HepG2 (cell line): ENCODE data around the gene AMER2. TPM values are rescaled to one million over a fixed set of nuclear protein-coding genes. Genes with fewer than 3 reads are reported as not detected.

Source experiments
- ATAC-seq: fragments of 200-7000 bp; cut with Tn5 transposase; 3 replicates; pipeline ENCODE4 v1.9.1; 2020; ENCODE audit warnings: mild to moderate bottlenecking, moderate library complexity
- BruUV-seq: library from RNA; stranded (reverse); fragments of 400-500 nt; replicated peaks from 2 replicates; lab custom pipeline; 2021; lab: Mats Ljungman, UMichigan
- CTCF ChIA-PET: fragments of 300-600 bp; formaldehyde crosslinking; extraction: SDS; loops from one replicate; lab custom pipeline; 2021; ENCODE audit warnings: low total read pairs, inconsistent platforms, low intra/inter-chr PET ratio; lab: Yijun Ruan, JAX
- POLR2A ChIA-PET: fragments of 350-600 bp; sonication (Branson Sonifier 250); formaldehyde crosslinking; loops from one replicate; lab custom pipeline; 2020; ENCODE audit warnings: antibody characterized with exemption, inconsistent platforms; lab: Yijun Ruan, JAX
- DNase-seq: peaks from one replicate; pipeline ENCODE4 v3.0.0-alpha.2; 2015; ENCODE audit warnings: low spot score
- FAIRE-seq: peaks from 3 replicates; lab custom pipeline; 2011; peaks lifted over from hg19 to GRCh38; lab: Jason Lieb, UNC
- H2AFZ ChIP-seq: one replicate; pipeline ENCODE4 v1.6.1; 2011; ENCODE audit warnings: low read length, inconsistent platforms
- H3K27ac ChIP-seq: fragments of 300-600 bp; 3 replicates; pipeline ENCODE4 v1.8.0; 2011; ENCODE audit warnings: mixed run types, mild to moderate bottlenecking, mixed read lengths, low read length, inconsistent platforms; ENCODE audit not compliant: insufficient read depth; ENCODE audit errors: extremely low read length
- H3K27me3 ChIP-seq, 2 experiments: fragments of 200-600 bp in 1 of 2; 2 replicates in 1 of 2; 3 replicates in 1 of 2; pipeline versions ENCODE4 v1.6.0 to v1.8.0; 2011; ENCODE audit warnings: low read length in 2 of 2, mild to moderate bottlenecking in 2 of 2, moderate library complexity in 2 of 2, inconsistent platforms in 1 of 2; ENCODE audit not compliant: insufficient read depth in 2 of 2, control insufficient read depth in 1 of 2
- H3K36me3 ChIP-seq, 2 experiments: fragments of 200-600 bp in 1 of 2; replicated peaks in 1 of 2; 2 replicates in 1 of 2; 3 replicates in 1 of 2; pipeline versions ENCODE4 v1.5.1 to v1.8.0; 2011; ENCODE audit warnings: low read length in 2 of 2, inconsistent platforms in 1 of 2; ENCODE audit not compliant: insufficient read depth in 2 of 2, control insufficient read depth in 1 of 2
- H3K4me1 ChIP-seq: 2 replicates; pipeline ENCODE4 v1.5.1; 2012; ENCODE audit warnings: low read length, inconsistent platforms; ENCODE audit not compliant: insufficient read depth
- H3K4me2 ChIP-seq: 2 replicates; pipeline ENCODE4 v1.6.0; 2011; ENCODE audit warnings: low read depth, low read length, inconsistent platforms
- H3K4me3 ChIP-seq, 3 experiments: fragments of 200-600 bp in 1 of 3; sonication (generic), shearing (Covaris generic) in 1 of 3; replicated peaks in 1 of 3; 2 replicates each; pipeline ENCODE4 v1.5.1; 2011 to 2016; ENCODE audit warnings: low read length in 3 of 3, inconsistent platforms in 2 of 3, low read depth in 2 of 3, mild to moderate bottlenecking in 2 of 3, control low read depth in 1 of 3, mixed read lengths in 1 of 3; ENCODE audit not compliant: insufficient read depth in 1 of 3
- H3K79me2 ChIP-seq: one replicate; pipeline ENCODE4 v1.6.1; 2011; ENCODE audit warnings: low read length, inconsistent platforms; ENCODE audit not compliant: insufficient read depth
- H3K9ac ChIP-seq: 2 replicates; pipeline ENCODE4 v1.6.0; 2011; ENCODE audit warnings: mild to moderate bottlenecking, low read depth, low read length, inconsistent platforms; ENCODE audit not compliant: insufficient read depth
- H3K9me3 ChIP-seq: 2 replicates; pipeline ENCODE4 v1.5.1; 2012; ENCODE audit warnings: mild to moderate bottlenecking, low read length
- H4K20me1 ChIP-seq: 2 replicates; pipeline ENCODE4 v1.6.0; 2011; ENCODE audit warnings: inconsistent platforms, mild to moderate bottlenecking, low read length, moderate library complexity; ENCODE audit not compliant: insufficient read depth
- ARID5B ChIP-seq: IDR thresholded peaks from 2 replicates; pipeline ENCODE4 v1.4.0; 2020; ENCODE audit warnings: mild to moderate bottlenecking, missing genetic modification reagents
- DMAP1 ChIP-seq: IDR thresholded peaks from 2 replicates; pipeline ENCODE4 v1.6.1; 2016
- KDM3A ChIP-seq: IDR thresholded peaks from 2 replicates; pipeline ENCODE4 v1.6.1; 2018; ENCODE audit warnings: low read depth, missing compliant biosample characterization
- NFKBIZ ChIP-seq: IDR thresholded peaks from 2 replicates; pipeline ENCODE4 v1.6.1; 2018; ENCODE audit warnings: missing genetic modification reagents, missing compliant biosample characterization
- ZBTB37 ChIP-seq: sonication (generic); formaldehyde crosslinking; IDR thresholded peaks from 2 replicates; pipeline ENCODE4 v1.4.0; 2020; ENCODE audit warnings: mild to moderate bottlenecking, missing genetic modification reagents
- WGBS: methylation state at CpG from one replicate; pipeline ENCODE4 v1.1.6; 2017; ENCODE audit warnings: low lambda C conversion rate; 5-methylcytosine and 5-hydroxymethylcytosine counted together
- in situ Hi-C: cut with HindIII; loops from 2 replicates; pipeline ENCODE4 v1.10.0; 2017; ENCODE audit warnings: low pct_unique_long_range_greater_than_20kb; ENCODE audit not compliant: extremely low pct_ligation_motif_present
- intact Hi-C: fragments of 100-400 bp; cut with micrococcal nuclease; formaldehyde crosslinking; loops from one replicate; pipeline ENCODE4 v1.10.0; 2022; ENCODE audit not compliant: unreplicated experiment
- polyA plus RNA-seq, 8 experiments: library from polyadenylated mRNA; depleted of rRNA in 3 of 8; stranded (reverse) in 7 of 8; unstranded in 1 of 8; fragments of >200 nt; fragmentation: Illumina TruSeq in 4 of 8; extraction: Trizol in 4 of 8; gene quantifications; 2 replicates each; pipeline versions ENCODE4 v1.2.1 to v1.2.3, GENCODE V29; 2011 to 2016; ENCODE audit warnings: low read depth in 4 of 8, missing spikeins in 1 of 8, mixed read lengths in 1 of 8; ENCODE audit not compliant: insufficient read depth in 1 of 8
- total RNA-seq, 5 experiments: library from RNA; depleted of rRNA; stranded (reverse); fragments of >200 nt; fragmentation: Illumina TruSeq; extraction: Trizol; gene quantifications; 2 replicates each; pipeline ENCODE4 v1.2.3, GENCODE V29; 2016; ENCODE audit warnings: low read depth in 1 of 5
- TF ChIP-seq, protein P1 (sequence below): sonication (generic); formaldehyde crosslinking; IDR thresholded peaks from 2 replicates; pipeline ENCODE4 v1.8.1; 2023; ENCODE audit warnings: mild to moderate bottlenecking, missing genetic modification reagents, borderline replicate concordance
- TF ChIP-seq, protein P2 (sequence below): sonication (generic); formaldehyde crosslinking; IDR thresholded peaks from 2 replicates; pipeline ENCODE4 v1.4.0; 2020; ENCODE audit warnings: missing genetic modification reagents

The AMER2 gene
- total and polyA plus RNA-seq, 2 of the 13 experiments (the other 11 are each of a cell fraction or from before 2014, with no cell fraction given), result not detected

DNA sequence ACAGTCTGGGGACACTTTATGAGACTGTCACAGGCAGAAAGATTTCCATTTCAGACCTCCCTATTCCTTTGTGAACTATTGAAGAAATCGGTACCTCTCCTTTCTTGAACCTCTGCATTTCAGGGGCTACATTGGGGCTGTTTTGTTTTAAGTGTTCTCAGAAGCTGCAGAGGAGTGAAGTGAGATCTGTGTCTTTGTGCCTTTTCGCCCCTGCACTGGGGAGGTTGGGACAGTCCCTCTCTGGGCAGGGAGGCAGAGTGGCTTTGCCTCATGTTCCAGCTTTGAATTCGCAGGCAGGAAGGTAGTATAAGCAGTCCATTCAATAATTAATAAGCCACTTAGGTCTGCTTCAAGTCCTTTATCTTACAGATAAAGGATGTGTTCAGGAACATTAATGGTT lies 9.5 kb upstream of the AMER2 start (continued):
- no peak for TF ChIP-seq ARID5B (CRISPR knock-in tag)

GRCh38 chr13:25180775-25181537 lies 8.9 kb upstream of the AMER2 start:
- in situ Hi-C loops, result no loop called here
- H3K4me1 ChIP-seq, result no peaks in the 10 kb centered on the region
- H3K27ac ChIP-seq, result no peak overlapping the region
- intact Hi-C loops, result no loop called here
- no peaks in the 10 kb centered on the region for H4K20me1 ChIP-seq
- ChIA-PET POLR2A (no interaction called here), CTCF (no interaction called here)
- ATAC-seq (no peak), DNase-seq (no peak), FAIRE-seq (no peak)
- no peak overlapping the region for H3K4me3 ChIP-seq
- WGBS, result 16% methylated on average over 3 of the region's 3 CpGs
- no peaks in the 10 kb centered on the region for H3K36me3 ChIP-seq
- TF ChIP-seq KDM3A (CRISPR knock-in tag) (no peak), ZBTB37 (no peak), DMAP1 (CRISPR knock-in tag) (no peak), NFKBIZ (CRISPR knock-in tag) (no peak)
- TF ChIP-seq, protein P1, sequence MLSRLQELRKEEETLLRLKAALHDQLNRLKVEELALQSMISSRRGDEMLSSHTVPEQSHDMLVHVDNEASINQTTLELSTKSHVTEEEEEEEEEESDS (CRISPR knock-in tag), result no peak
- TF ChIP-seq, protein P2, sequence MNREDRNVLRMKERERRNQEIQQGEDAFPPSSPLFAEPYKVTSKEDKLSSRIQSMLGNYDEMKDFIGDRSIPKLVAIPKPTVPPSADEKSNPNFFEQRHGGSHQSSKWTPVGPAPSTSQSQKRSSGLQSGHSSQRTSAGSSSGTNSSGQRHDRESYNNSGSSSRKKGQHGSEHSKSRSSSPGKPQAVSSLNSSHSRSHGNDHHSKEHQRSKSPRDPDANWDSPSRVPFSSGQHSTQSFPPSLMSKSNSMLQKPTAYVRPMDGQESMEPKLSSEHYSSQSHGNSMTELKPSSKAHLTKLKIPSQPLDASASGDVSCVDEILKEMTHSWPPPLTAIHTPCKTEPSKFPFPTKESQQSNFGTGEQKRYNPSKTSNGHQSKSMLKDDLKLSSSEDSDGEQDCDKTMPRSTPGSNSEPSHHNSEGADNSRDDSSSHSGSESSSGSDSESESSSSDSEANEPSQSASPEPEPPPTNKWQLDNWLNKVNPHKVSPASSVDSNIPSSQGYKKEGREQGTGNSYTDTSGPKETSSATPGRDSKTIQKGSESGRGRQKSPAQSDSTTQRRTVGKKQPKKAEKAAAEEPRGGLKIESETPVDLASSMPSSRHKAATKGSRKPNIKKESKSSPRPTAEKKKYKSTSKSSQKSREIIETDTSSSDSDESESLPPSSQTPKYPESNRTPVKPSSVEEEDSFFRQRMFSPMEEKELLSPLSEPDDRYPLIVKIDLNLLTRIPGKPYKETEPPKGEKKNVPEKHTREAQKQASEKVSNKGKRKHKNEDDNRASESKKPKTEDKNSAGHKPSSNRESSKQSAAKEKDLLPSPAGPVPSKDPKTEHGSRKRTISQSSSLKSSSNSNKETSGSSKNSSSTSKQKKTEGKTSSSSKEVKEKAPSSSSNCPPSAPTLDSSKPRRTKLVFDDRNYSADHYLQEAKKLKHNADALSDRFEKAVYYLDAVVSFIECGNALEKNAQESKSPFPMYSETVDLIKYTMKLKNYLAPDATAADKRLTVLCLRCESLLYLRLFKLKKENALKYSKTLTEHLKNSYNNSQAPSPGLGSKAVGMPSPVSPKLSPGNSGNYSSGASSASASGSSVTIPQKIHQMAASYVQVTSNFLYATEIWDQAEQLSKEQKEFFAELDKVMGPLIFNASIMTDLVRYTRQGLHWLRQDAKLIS (CRISPR knock-in tag), result no peak
- no peak overlapping the region for H3K4me2 ChIP-seq
- H3K79me2 ChIP-seq, result no peaks in the 10 kb centered on the region
- H3K27me3 ChIP-seq, result peaks cover 0 to 1% of the 10 kb centered on the region in 2 experiments; a peak in 3 of 5 replicates
- BruUV-seq, result no TSS peak
- H3K9me3 ChIP-seq, result no peaks in the 10 kb centered on the region
- H3K9ac ChIP-seq, result no peak overlapping the region
- no peak overlapping the region for H2AFZ ChIP-seq
